ENCODE results near the gene CCDC85A. TPM values are rescaled to one million over a fixed set of nuclear protein-coding genes. Genes with fewer than 3 reads are reported as not detected.

Gene CCDC85A
- total RNA-seq, 4 donors from 2014 or later, result 2.8 to 12.2 (median 5.4) TPM

GRCh38 chr2:56288838-56289580, 105.2 kb downstream of the CCDC85A start:
- 90 to 93% methylated on average over 2 of the region's 2 CpGs for WGBS, 2 donors
- Histone ChIP-seq H3K4me3 (no peak overlapping the region), H3K36me3 (no peaks in the 10 kb centered on the region), H3K27me3 (no peaks in the 10 kb centered on the region), H3K4me1 (no peaks in the 10 kb centered on the region), H3K9me3 (no peaks in the 10 kb centered on the region), H3K27ac (no peak overlapping the region)
- no peak for DNase-seq (ENCODE audit: low spot score in 2 of 2)
- TF ChIP-seq POLR2A (IDR thresholded peaks at IDR 0.05) (no peak), EP300 (IDR thresholded peaks at IDR 0.05) (no peak), CTCF (IDR thresholded peaks at IDR 0.05) (no peak)

- H3K27me3 ChIP-seq, result no peaks in the 10 kb centered on the region
- no peak for TF ChIP-seq EP300 (IDR thresholded peaks at IDR 0.05)
- TF ChIP-seq CTCF (IDR thresholded peaks at IDR 0.05), result no peak
- no peak for TF ChIP-seq POLR2A (IDR thresholded peaks at IDR 0.05)
Observed at GRCh38 chr2:56291711-56292110, 107.9 kb downstream of the CCDC85A start.

GRCh38 chr2:56292951-56293350, 109.2 kb downstream of the CCDC85A start:
- WGBS, 2 donors, result 92% methylated on average over 2 of the region's 2 CpGs
- TF ChIP-seq EP300 (IDR thresholded peaks at IDR 0.05), result no peak
- no peak for TF ChIP-seq CTCF (IDR thresholded peaks at IDR 0.05)
- TF ChIP-seq POLR2A (IDR thresholded peaks at IDR 0.05), result no peak
- H3K9me3 ChIP-seq, result no peaks in the 10 kb centered on the region
- H3K4me1 ChIP-seq, result no peaks in the 10 kb centered on the region
- H3K4me3 ChIP-seq, result no peak overlapping the region
- no peak for DNase-seq (ENCODE audit: low spot score in 2 of 2)
- no peaks in the 10 kb centered on the region for H3K36me3 ChIP-seq
- H3K27me3 ChIP-seq, result no peaks in the 10 kb centered on the region
- no peak overlapping the region for H3K27ac ChIP-seq

More at GRCh38 chr2:56291711-56292110, 107.9 kb downstream of the CCDC85A start:
- Histone ChIP-seq H3K9me3 (no peaks in the 10 kb centered on the region), H3K27ac (no peak overlapping the region), H3K4me1 (no peaks in the 10 kb centered on the region), H3K4me3 (no peak overlapping the region), H3K36me3 (no peaks in the 10 kb centered on the region)
- WGBS, 2 donors, result 86 to 93% methylated on average over 5 of the region's 5 CpGs
- no peak for DNase-seq (ENCODE audit: low spot score in 2 of 2)

GRCh38 chr2:56295666-56296065, 111.9 kb downstream of the CCDC85A start:
- no peak for DNase-seq (ENCODE audit: low spot score in 2 of 2)
- Histone ChIP-seq H3K27ac (no peak overlapping the region), H3K4me3 (no peak overlapping the region), H3K36me3 (no peaks in the 10 kb centered on the region), H3K9me3 (no peaks in the 10 kb centered on the region), H3K27me3 (no peaks in the 10 kb centered on the region), H3K4me1 (no peaks in the 10 kb centered on the region)
- TF ChIP-seq POLR2A (IDR thresholded peaks at IDR 0.05), result no peak
- TF ChIP-seq EP300 (IDR thresholded peaks at IDR 0.05), result no peak
- WGBS, 2 donors, result 85 to 89% methylated on average over 3 of the region's 3 CpGs

GRCh38 chr2:56297671-56298070, 113.9 kb downstream of the CCDC85A start:
- H3K36me3 ChIP-seq, result no peaks in the 10 kb centered on the region
- DNase-seq (ENCODE audit: low spot score in 2 of 2), result no peak
- H3K27me3 ChIP-seq, result no peaks in the 10 kb centered on the region
- H3K9me3 ChIP-seq, result no peaks in the 10 kb centered on the region
- 90 to 93% methylated on average over 3 of the region's 3 CpGs for WGBS, 2 donors
- no peak overlapping the region for H3K27ac ChIP-seq
- H3K4me1 ChIP-seq, result no peaks in the 10 kb centered on the region
- TF ChIP-seq POLR2A (IDR thresholded peaks at IDR 0.05) (no peak), EP300 (IDR thresholded peaks at IDR 0.05) (no peak), CTCF (IDR thresholded peaks at IDR 0.05) (no peak)
- H3K4me3 ChIP-seq, result no peak overlapping the region

All from tibial nerve (tissue), 4 donors.